SU-DHL-6 (cell line): ENCODE measurements around the gene CLINT1.

ENCODE experiments used
- H2AFZ ChIP-seq: fragments of 200-600 bp; sonication (generic); 2 replicates; pipeline ENCODE4 v1.6.1; 2014; ENCODE audit warnings: low read depth, mild to moderate bottlenecking, moderate library complexity, mixed read lengths, antibody characterized with exemption, low read length; ENCODE audit not compliant: severe bottlenecking
- H3F3A ChIP-seq: fragments of 200-600 bp; shearing (Covaris generic); 2 replicates; pipeline ENCODE4 v1.6.0; 2016; ENCODE audit warnings: antibody characterized with exemption, mild to moderate bottlenecking; ENCODE audit not compliant: insufficient read depth
- H3K27ac ChIP-seq: fragments of 200-600 bp; sonication (generic); 2 replicates; pipeline ENCODE4 v1.5.1; 2016; ENCODE audit warnings: low read depth, mild to moderate bottlenecking, low read length, moderate library complexity, mixed read lengths
- H3K27me3 ChIP-seq: fragments of 200-600 bp; sonication (generic), shearing (Covaris generic); 2 replicates; pipeline ENCODE4 v1.6.0; 2014; ENCODE audit warnings: mild to moderate bottlenecking, low read length
- H3K36me3 ChIP-seq: fragments of 200-600 bp; sonication (generic); 2 replicates; pipeline ENCODE4 v1.6.1; 2014; ENCODE audit warnings: mild to moderate bottlenecking, low read length, mixed read lengths
- H3K4me2 ChIP-seq: fragments of 300-600, 200-600 bp; shearing (Covaris generic), sonication (generic); 2 replicates; pipeline ENCODE4 v1.6.0; 2014; ENCODE audit warnings: low read length, low read depth, mild to moderate bottlenecking; ENCODE audit not compliant: poor library complexity, severe bottlenecking
- H3K4me3 ChIP-seq: fragments of 200-600 bp; sonication (generic); 2 replicates; pipeline ENCODE4 v1.5.1; 2014; ENCODE audit warnings: antibody characterized with exemption, low read length, mild to moderate bottlenecking, mixed read lengths; ENCODE audit not compliant: insufficient read depth, poor library complexity, severe bottlenecking
- H3K79me2 ChIP-seq: fragments of 200-600 bp; sonication (generic); 2 replicates; pipeline ENCODE4 v1.6.1; 2014; ENCODE audit warnings: mild to moderate bottlenecking, low read length, moderate library complexity; ENCODE audit not compliant: insufficient read depth
- H3K9ac ChIP-seq: fragments of 200-600 bp; sonication (generic); 2 replicates; pipeline ENCODE4 v1.7.0; 2014; ENCODE audit warnings: mild to moderate bottlenecking, low read length
- H3K9me2 ChIP-seq: fragments of 200-600 bp; sonication (generic); replicated peaks from 2 replicates; pipeline ENCODE4 v1.6.1; 2014; ENCODE audit warnings: low read length; ENCODE audit not compliant: insufficient read depth
- H3K9me3 ChIP-seq: fragments of 200-600 bp; sonication (generic); 2 replicates; pipeline ENCODE4 v1.6.1; 2014; ENCODE audit warnings: low read length, mixed read lengths; ENCODE audit not compliant: insufficient read depth
- H4K20me1 ChIP-seq: fragments of 200-600 bp; sonication (generic); 2 replicates; pipeline ENCODE4 v1.6.1; 2014; ENCODE audit warnings: low read depth, mild to moderate bottlenecking, antibody characterized with exemption, low read length, moderate library complexity, mixed read lengths
- EZH2phosphoT487 ChIP-seq: fragments of 200-600 bp; sonication (generic), shearing (Covaris generic); conservative IDR thresholded peaks from 2 replicates; pipeline ENCODE4 v1.6.1; 2018; ENCODE audit warnings: mild to moderate bottlenecking, antibody characterized with exemption, low read length, moderate library complexity, mixed read lengths
- TF ChIP-seq, protein P1 (sequence below): fragments of 200-600 bp; sonication (generic); IDR thresholded peaks from one replicate; pipeline ENCODE4 v1.5.1; 2017; ENCODE audit warnings: antibody characterized with exemption, mild to moderate bottlenecking, low read length, moderate library complexity; ENCODE audit not compliant: insufficient read depth, poor library complexity, severe bottlenecking

The CLINT1 gene

DNA sequence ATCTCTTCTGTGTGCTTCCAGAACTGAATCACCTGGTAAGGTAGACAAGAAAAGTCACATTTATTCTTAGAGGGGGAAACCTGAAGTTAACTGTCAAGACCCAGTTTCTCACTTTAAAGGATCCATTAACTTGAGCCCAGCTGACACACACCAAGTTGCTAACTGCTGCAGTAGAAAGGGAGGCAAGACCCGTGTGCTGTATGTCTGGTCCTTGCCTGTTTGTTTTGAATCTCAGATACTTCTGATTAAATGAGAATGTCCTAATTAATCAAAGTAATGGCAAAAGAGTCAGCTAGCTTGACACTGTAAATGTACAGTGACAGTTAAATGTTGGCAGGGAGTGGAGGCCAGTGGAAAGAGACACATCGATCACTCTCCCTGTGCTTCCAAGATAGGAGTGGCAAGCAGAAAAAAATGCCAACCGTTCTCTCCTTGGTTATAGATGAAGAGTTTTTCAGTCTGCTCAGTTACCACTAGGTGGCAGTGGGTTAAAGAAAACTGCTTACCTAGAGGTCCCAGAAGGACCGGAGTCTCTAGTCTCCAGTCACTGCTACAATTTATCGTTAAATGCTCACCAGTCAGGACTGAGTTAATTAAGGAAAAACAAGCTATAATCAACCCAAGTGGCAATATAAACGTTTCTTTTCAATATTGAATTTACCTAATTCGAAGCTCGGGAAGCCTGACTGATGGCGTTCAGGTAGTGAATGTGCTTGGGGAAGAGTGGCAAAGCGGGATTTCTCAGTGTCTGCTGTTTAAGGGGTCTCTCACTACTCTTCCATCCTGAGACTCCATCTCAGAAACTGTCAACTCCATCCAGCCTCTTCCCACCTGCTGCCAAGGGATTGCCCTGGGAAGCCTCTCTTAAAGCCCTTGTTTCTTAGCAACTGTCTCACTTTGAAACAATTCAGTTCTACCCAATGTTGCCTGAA lies 97.0 kb downstream of the CLINT1 start:
- no peak overlapping the region for H2AFZ ChIP-seq
- H4K20me1 ChIP-seq: no peaks in the 10 kb centered on the region
- H3K4me2 ChIP-seq: no peak overlapping the region
- no peak overlapping the region for H3K9ac ChIP-seq
- H3F3A ChIP-seq: no peaks in the 10 kb centered on the region
- H3K9me3 ChIP-seq: no peaks in the 10 kb centered on the region
- H3K79me2 ChIP-seq: no peaks in the 10 kb centered on the region
- no peak overlapping the region for H3K27ac ChIP-seq
- H3K4me3 ChIP-seq: no peak overlapping the region
- no peaks in the 10 kb centered on the region for H3K27me3 ChIP-seq
- H3K36me3 ChIP-seq: no peaks in the 10 kb centered on the region
- H3K9me2 ChIP-seq: no peaks in the 10 kb centered on the region
- TF ChIP-seq, protein P1, sequence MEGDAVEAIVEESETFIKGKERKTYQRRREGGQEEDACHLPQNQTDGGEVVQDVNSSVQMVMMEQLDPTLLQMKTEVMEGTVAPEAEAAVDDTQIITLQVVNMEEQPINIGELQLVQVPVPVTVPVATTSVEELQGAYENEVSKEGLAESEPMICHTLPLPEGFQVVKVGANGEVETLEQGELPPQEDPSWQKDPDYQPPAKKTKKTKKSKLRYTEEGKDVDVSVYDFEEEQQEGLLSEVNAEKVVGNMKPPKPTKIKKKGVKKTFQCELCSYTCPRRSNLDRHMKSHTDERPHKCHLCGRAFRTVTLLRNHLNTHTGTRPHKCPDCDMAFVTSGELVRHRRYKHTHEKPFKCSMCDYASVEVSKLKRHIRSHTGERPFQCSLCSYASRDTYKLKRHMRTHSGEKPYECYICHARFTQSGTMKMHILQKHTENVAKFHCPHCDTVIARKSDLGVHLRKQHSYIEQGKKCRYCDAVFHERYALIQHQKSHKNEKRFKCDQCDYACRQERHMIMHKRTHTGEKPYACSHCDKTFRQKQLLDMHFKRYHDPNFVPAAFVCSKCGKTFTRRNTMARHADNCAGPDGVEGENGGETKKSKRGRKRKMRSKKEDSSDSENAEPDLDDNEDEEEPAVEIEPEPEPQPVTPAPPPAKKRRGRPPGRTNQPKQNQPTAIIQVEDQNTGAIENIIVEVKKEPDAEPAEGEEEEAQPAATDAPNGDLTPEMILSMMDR: peak; percentile 84
- TF ChIP-seq EZH2phosphoT487: no peak

DNA sequence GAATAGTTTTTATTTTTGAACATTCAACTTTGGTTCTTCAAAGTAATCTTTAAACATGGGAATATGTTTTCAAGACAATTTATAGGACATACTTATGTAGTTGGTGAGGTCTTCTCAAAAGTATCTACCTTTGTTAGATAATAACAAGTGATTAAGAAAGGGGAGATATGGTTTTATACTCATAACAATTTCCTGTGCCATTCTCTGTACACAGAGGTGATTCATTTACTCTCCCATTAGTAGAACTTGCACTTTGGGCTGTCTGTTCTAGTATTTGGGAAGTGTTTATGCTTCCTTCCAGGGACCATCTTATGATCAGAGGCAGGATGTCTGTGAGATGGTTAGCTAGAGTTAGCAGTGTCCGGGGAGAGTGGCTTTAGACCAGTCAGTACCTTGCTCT lies 100.2 kb downstream of the CLINT1 start:
- Histone ChIP-seq H3K9ac (no peak overlapping the region), H2AFZ (no peak overlapping the region), H3K79me2 (no peaks in the 10 kb centered on the region), H3K36me3 (peaks cover 5% of the 10 kb centered on the region; the same call in 1 of the 2 replicates), H3F3A (no peaks in the 10 kb centered on the region), H3K27ac (no peak overlapping the region), H4K20me1 (no peaks in the 10 kb centered on the region), H3K4me3 (no peak overlapping the region), H3K4me2 (no peak overlapping the region), H3K27me3 (no peaks in the 10 kb centered on the region), H3K9me2 (no peaks in the 10 kb centered on the region), H3K9me3 (no peaks in the 10 kb centered on the region)
- no peak for TF ChIP-seq EZH2phosphoT487
- TF ChIP-seq, protein P1: no peak

DNA sequence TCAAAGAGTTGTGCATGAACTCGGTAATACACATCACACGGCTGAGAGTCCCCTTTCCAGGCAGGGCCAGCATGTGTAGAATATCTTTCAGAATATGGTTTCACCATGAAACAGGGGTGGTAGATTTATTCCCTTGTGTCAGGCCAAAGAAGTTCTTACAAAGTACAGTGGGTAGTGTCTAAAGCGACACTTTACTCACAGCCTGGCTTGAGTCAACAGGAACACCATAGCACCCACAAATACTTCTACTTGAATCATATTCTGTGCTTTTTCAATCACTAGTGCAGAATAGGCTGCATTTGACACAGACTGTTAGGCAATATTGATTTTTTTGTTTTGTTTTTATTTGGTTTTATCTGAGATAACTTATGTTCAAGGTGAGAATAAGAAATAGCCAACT lies 102.8 kb downstream of the CLINT1 start:
- Histone ChIP-seq H3K4me3 (no peak overlapping the region), H3K4me2 (no peak overlapping the region), H3K9me3 (no peaks in the 10 kb centered on the region), H3K27me3 (no peaks in the 10 kb centered on the region), H3K9me2 (no peaks in the 10 kb centered on the region), H3K36me3 (peaks cover 5% of the 10 kb centered on the region; the same call in 1 of the 2 replicates), H4K20me1 (no peaks in the 10 kb centered on the region), H2AFZ (no peak overlapping the region), H3K79me2 (no peaks in the 10 kb centered on the region), H3K27ac (no peak overlapping the region), H3F3A (no peaks in the 10 kb centered on the region), H3K9ac (no peak overlapping the region)
- no peak for TF ChIP-seq EZH2phosphoT487

DNA sequence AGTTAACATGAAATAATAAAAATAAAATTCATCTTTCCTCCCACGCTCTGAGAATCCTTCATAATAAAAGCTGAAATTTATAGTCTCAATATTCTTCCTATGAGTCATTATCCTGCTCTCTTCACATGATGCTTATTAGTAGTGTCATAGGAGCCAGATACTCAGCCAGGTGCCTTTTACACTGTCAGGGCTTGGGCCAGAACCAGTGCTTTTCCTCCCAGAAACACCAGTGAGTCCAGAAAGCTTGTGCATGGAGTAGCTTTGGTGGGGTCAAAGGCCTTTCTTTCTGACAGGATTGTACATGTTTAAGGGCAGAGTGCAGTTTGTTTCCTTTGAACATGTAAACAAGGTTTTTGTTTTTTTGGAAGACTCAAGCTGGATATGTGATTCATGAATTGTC lies 108.6 kb downstream of the CLINT1 start:
- no peak overlapping the region for H3K4me2 ChIP-seq
- no peak overlapping the region for H3K4me3 ChIP-seq
- H4K20me1 ChIP-seq: no peaks in the 10 kb centered on the region
- H3K79me2 ChIP-seq: peaks cover 7% of the 10 kb centered on the region; the same call in 1 of the 2 replicates
- H3K9ac ChIP-seq: no peak overlapping the region
- no peak overlapping the region for H3K27ac ChIP-seq
- no peaks in the 10 kb centered on the region for H3K9me2 ChIP-seq
- H3K9me3 ChIP-seq: no peaks in the 10 kb centered on the region
- TF ChIP-seq, protein P1: no peak
- TF ChIP-seq EZH2phosphoT487: no peak
- H2AFZ ChIP-seq: no peak overlapping the region
- H3F3A ChIP-seq: no peaks in the 10 kb centered on the region
- no peaks in the 10 kb centered on the region for H3K27me3 ChIP-seq
- peaks cover 4% of the 10 kb centered on the region; the same call in 1 of the 2 replicates for H3K36me3 ChIP-seq
